Measurements from ENCODE around the gene NPLOC4. TPM values are rescaled to one million over a fixed set of nuclear protein-coding genes. Genes with fewer than 3 reads are reported as not detected.
"Not testable (repeated sequence)": the region's sequence is repeated elsewhere in the genome, so short reads cannot be mapped to it uniquely, and the experiment has no call there.

NPLOC4 gene
- total RNA-seq, 2 experiments from 2014 or later = 75.9 to 87.7 TPM

DNA sequence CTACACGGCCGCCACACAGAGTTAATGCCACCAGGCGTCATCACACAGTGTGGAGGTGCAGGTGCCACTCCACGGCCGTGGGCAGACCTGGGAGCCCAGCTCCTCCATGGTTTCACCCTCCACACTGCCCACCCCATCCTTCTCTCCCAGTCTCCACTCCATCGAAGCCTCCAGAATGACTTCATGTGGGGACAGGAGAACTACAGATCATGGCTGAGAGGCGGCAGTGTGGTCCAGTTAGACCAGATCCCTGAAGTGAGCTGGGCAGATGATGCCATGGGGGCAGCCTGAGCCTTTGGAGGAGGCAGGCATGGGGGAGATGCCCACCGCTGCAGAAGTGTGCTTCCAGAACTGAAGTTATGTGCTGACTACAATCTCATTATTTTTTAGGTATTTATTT is 46.8 kb downstream of the NPLOC4 start:
- intact Hi-C loops (cut with micrococcal nuclease) = no loop called here
- POLR2A ChIA-PET = no interaction called here
- no peaks in the 10 kb centered on the region for H3K9me3 Mint-ChIP-seq
- peaks cover 45% of the 10 kb centered on the region for H3K36me3 Mint-ChIP-seq (ENCODE audit: low read depth)
- DNase-seq = no peak
- no peaks in the 10 kb centered on the region for H3K27me3 Mint-ChIP-seq
- TF ChIP-seq, protein P1, sequence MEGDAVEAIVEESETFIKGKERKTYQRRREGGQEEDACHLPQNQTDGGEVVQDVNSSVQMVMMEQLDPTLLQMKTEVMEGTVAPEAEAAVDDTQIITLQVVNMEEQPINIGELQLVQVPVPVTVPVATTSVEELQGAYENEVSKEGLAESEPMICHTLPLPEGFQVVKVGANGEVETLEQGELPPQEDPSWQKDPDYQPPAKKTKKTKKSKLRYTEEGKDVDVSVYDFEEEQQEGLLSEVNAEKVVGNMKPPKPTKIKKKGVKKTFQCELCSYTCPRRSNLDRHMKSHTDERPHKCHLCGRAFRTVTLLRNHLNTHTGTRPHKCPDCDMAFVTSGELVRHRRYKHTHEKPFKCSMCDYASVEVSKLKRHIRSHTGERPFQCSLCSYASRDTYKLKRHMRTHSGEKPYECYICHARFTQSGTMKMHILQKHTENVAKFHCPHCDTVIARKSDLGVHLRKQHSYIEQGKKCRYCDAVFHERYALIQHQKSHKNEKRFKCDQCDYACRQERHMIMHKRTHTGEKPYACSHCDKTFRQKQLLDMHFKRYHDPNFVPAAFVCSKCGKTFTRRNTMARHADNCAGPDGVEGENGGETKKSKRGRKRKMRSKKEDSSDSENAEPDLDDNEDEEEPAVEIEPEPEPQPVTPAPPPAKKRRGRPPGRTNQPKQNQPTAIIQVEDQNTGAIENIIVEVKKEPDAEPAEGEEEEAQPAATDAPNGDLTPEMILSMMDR (IDR thresholded peaks at IDR 0.05) = no peak
- no peak overlapping the region for H3K4me3 Mint-ChIP-seq
- H3K4me1 Mint-ChIP-seq (ENCODE audit: low read depth) = no peaks in the 10 kb centered on the region
- CTCF ChIA-PET = no interaction called here
- no peak for ATAC-seq
- H3K27ac Mint-ChIP-seq = no peak overlapping the region

DNA sequence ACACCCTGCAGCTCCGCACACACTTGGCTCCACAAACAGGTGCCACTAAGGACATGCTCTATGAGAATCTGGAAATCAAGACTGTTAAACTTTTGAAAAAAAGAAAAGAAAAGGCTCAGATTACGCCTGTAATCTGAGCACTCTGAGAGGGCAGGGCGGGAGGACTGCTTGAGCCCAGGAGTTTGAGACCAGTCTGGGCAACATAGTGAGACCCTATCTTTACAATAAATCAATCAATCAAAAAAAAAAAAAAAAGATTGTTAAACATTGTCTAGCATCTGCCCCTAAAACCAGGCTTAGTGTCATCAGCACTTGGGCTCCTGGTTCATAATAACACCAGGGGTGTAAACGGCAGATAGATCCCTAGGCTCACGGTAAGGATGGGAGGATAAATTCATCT is 47.3 kb downstream of the NPLOC4 start:
- intact Hi-C loops (cut with micrococcal nuclease) = no loop called here
- POLR2A ChIA-PET = interaction anchor here (0.8 kb wide), 1 partner anchor 12 kb away, joined by 3 read pairs; no protein-coding TSS in a partner anchor
- no peak overlapping the region for H3K27ac Mint-ChIP-seq
- H3K9me3 Mint-ChIP-seq = no peaks in the 10 kb centered on the region
- CTCF ChIA-PET = interaction anchor here (1.3 kb wide), 1 partner anchor 12 kb away, joined by 4 read pairs; no protein-coding TSS in a partner anchor
- H3K36me3 Mint-ChIP-seq (ENCODE audit: low read depth) = peaks cover 45% of the 10 kb centered on the region
- H3K4me3 Mint-ChIP-seq = no peak overlapping the region
- TF ChIP-seq, protein P1 (IDR thresholded peaks at IDR 0.05) = no peak
- DNase-seq (no peak), ATAC-seq (no peak)
- no peaks in the 10 kb centered on the region for H3K4me1 Mint-ChIP-seq (ENCODE audit: low read depth)
- H3K27me3 Mint-ChIP-seq = no peaks in the 10 kb centered on the region

DNA sequence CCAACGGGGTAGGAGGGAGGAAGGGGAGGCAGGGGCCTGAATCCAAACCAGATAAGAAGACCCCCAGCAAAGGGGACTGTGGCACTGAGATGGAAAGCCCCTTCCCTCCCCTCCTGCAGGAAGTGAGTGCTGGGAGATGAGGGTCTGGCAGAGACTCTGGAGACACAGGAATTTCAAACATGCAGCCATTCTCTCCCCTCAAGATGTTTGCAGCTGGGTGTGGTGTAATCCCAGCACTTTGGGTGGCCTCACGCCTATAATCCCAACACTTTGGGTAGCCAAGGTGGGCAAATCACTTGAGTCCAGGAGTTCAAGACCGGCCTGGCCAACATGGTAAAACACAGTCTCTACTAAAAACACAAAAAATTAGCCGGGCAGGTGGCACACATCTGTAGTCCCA is 50.8 kb downstream of the NPLOC4 start:
- POLR2A ChIA-PET = no interaction called here
- DNase-seq = no peak
- CTCF ChIA-PET = interaction anchor here (1.0 to 3.4 kb wide), 2 partner anchors 15 to 21 kb away, joined by 3 to 18 read pairs; no protein-coding TSS in a partner anchor
- H3K4me3 Mint-ChIP-seq = no peak overlapping the region
- no peak overlapping the region for H3K27ac Mint-ChIP-seq
- H3K27me3 Mint-ChIP-seq = no peaks in the 10 kb centered on the region
- no peaks in the 10 kb centered on the region for H3K9me3 Mint-ChIP-seq
- H3K4me1 Mint-ChIP-seq (ENCODE audit: low read depth) = no peaks in the 10 kb centered on the region
- TF ChIP-seq, protein P1 (IDR thresholded peaks at IDR 0.05) = no peak
- intact Hi-C loops (cut with micrococcal nuclease) = no loop called here
- no peak for ATAC-seq
- peaks cover 56% of the 10 kb centered on the region for H3K36me3 Mint-ChIP-seq (ENCODE audit: low read depth)

DNA sequence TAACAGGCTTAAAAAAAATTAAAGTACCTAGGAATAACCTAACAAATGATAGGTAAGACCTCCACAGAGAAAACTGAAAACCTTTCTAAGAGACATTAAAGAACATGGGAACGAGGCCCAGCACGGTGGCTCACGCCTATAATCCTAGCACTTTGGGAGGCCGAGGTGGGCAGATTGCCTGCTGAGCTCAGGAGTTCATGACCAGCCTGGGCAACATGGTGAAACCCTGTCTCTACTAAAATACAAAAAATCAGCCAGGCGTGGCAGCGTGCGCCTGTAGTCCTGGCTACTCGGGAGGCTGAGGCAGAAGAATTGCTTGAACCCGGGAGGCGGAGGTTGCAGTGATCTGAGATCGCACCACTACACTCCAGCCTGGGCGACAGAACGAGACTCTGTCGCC is 52.1 kb downstream of the NPLOC4 start:
- intact Hi-C loops (cut with micrococcal nuclease) = not testable (repeated sequence)

GRCh38 chr17:81583589-81584342 is 53.1 kb downstream of the NPLOC4 start:
- Mint-ChIP-seq H3K27me3 (no peaks in the 10 kb centered on the region), H3K27ac (no peak overlapping the region), H3K4me3 (no peak overlapping the region), H3K9me3 (no peaks in the 10 kb centered on the region), H3K4me1 (ENCODE audit: low read depth) (peaks cover 11% of the 10 kb centered on the region), H3K36me3 (ENCODE audit: low read depth) (peaks cover 57% of the 10 kb centered on the region)
- intact Hi-C loops (cut with micrococcal nuclease) = no loop called here
- no peak for ATAC-seq
- ChIA-PET POLR2A (interaction anchor here (1.1 kb wide), 1 partner anchor 332 kb away, joined by 3 read pairs; no protein-coding TSS in a partner anchor), CTCF (interaction anchor here (3.1 kb wide), 1 partner anchor 17 kb away, joined by 21 read pairs; no protein-coding TSS in a partner anchor)
- TF ChIP-seq, protein P1 (IDR thresholded peaks at IDR 0.05) = no peak
- no peak for DNase-seq

More for the DNA sequence above, 52.1 kb downstream of the NPLOC4 start:
- not testable (repeated sequence) for H3K4me3 Mint-ChIP-seq; H3K27me3 Mint-ChIP-seq; H3K27ac Mint-ChIP-seq; H3K9me3 Mint-ChIP-seq; ATAC-seq; DNase-seq; H3K4me1 Mint-ChIP-seq (ENCODE audit: low read depth)
- POLR2A ChIA-PET = interaction anchor here (0.6 to 1.1 kb wide), 3 partner anchors 35 to 333 kb away, joined by 3 read pairs; no protein-coding TSS in a partner anchor
- H3K36me3 Mint-ChIP-seq (ENCODE audit: low read depth) = peaks cover 58% of the 10 kb centered on the region
- CTCF ChIA-PET = interaction anchor here (3.4 kb wide), 1 partner anchor 16 kb away, joined by 18 read pairs; no protein-coding TSS in a partner anchor

Measured in activated CD8-positive, alpha-beta T cell treated with anti-CD3 and anti-CD28 coated beads for 36 hours (primary cell).